Stimulated activated CD4-positive, alpha-beta T cell treated with anti-CD3 and anti-CD28 coated beads, Interleukin-2, amount 100 ng/mL, for 4 hours (primary cell): Measurements from ENCODE around the gene VRK2.

Experiments used
- DNase-seq: peaks from one replicate; pipeline ENCODE4 v3.0.0-alpha.2; 2020; ENCODE audit warnings: low read depth

The VRK2 gene

GRCh38 chr2:58046585-58047372 is at the start of gene VRK2:
TSS of gene VRK2 (plus strand) at chr2:58046806. CDS start at chr2:58048832, 2,026 bp downstream.
- DNase-seq: peak; percentile 74

GRCh38 chr2:58006256-58006951 is 40.2 kb upstream of the VRK2 start:
- DNase-seq: no peak

GRCh38 chr2:58006952-58007284 is 39.7 kb upstream of the VRK2 start:
- no peak for DNase-seq

GRCh38 chr2:58010599-58010998 is 36.0 kb upstream of the VRK2 start:
- no peak for DNase-seq

GRCh38 chr2:58019229-58019628 is 27.4 kb upstream of the VRK2 start:
- DNase-seq: no peak

GRCh38 chr2:58025150-58025933 is 21.3 kb upstream of the VRK2 start:
- no peak for DNase-seq

- DNase-seq: no peak
Observed at GRCh38 chr2:58027029-58027428, 19.6 kb upstream of the VRK2 start.

- no peak for DNase-seq
Observed at GRCh38 chr2:58030771-58031170, 15.8 kb upstream of the VRK2 start.

- DNase-seq: no peak
Observed at GRCh38 chr2:58032016-58032763, 14.4 kb upstream of the VRK2 start.

- no peak for DNase-seq
Observed at GRCh38 chr2:58032764-58033080, 13.9 kb upstream of the VRK2 start.

- no peak for DNase-seq
Observed at GRCh38 chr2:58033530-58033929, 13.1 kb upstream of the VRK2 start.

- DNase-seq: no peak
Observed at GRCh38 chr2:58035352-58035751, 11.3 kb upstream of the VRK2 start.

GRCh38 chr2:58039170-58039611 is 7.4 kb upstream of the VRK2 start:
- no peak for DNase-seq

GRCh38 chr2:58042486-58042970 is 4.1 kb upstream of the VRK2 start:
- DNase-seq: peak; percentile 44

GRCh38 chr2:58044145-58044544 is 2.5 kb upstream of the VRK2 start:
- no peak for DNase-seq

GRCh38 chr2:58045580-58046334 is 849 bp upstream of the VRK2 start:
- DNase-seq: no peak

GRCh38 chr2:58046335-58046584 is 346 bp upstream of the VRK2 start:
- no peak for DNase-seq

GRCh38 chr2:58047373-58047935 is 848 bp downstream of the VRK2 start:
- no peak for DNase-seq

GRCh38 chr2:58047961-58048360 is 1.4 kb downstream of the VRK2 start:
- DNase-seq: no peak

GRCh38 chr2:58051445-58051844 is 4.8 kb downstream of the VRK2 start:
- no peak for DNase-seq

GRCh38 chr2:58052978-58053377 is 6.4 kb downstream of the VRK2 start:
- DNase-seq: no peak
